GM18867 (cell line): ENCODE measurements around the gene ANAPC10.

Experiments
- ATAC-seq: cut with Tn5 transposase; IDR thresholded peaks from one replicate; pipeline ENCODE4 v1.9.1; 2021; ENCODE audit warnings: mild to moderate bottlenecking, moderate library complexity; ENCODE audit not compliant: unreplicated experiment

Gene ANAPC10

GRCh38 chr4:145075742-145076468 lies 22.1 kb downstream of the ANAPC10 start:
- ATAC-seq = no peak

- ATAC-seq = no peak
Observed at GRCh38 chr4:145071560-145071959, 26.4 kb downstream of the ANAPC10 start.

DNA sequence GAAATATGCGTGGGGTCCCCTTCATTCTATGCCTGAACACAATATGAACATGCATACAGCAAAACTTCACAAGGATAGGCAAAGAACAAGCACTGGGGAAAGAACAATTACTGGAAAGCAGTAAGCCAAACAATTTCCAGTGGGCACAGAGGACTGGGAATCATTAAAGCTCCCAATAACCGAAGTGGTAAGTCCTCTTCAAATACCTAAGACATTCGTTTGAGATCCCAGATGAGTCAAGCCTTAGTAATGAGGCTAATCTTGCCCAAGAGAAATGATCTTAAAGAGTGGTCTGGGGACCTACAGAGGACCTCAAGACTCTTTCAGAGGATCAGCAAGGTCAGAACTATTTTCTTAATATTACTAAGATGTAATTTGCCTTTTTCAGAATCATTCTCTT lies 28.6 kb downstream of the ANAPC10 start:
- ATAC-seq = no peak

DNA sequence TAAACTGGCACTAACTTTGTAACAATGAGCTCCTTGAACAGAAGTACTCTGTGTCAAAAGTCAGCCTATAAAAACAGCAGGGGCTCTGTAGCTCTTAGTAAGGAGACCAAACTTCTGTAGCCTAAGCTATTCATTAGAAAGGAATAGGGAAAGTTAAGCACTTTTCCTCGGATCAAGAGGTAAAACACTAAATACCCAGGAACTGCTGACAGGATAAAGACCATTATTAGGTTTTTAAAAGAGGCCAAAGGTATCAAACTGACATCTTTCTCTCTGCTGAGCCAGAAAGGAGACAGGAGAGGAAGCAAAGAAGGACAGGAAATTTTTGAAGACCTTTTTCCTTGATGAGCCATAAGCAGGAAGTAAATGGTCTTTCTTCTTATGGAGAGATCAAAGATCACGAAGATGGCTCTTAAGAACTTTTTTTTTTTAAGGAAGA lies 31.9 kb downstream of the ANAPC10 start:
- no peak for ATAC-seq

GRCh38 chr4:145061318-145061920 lies 36.6 kb downstream of the ANAPC10 start:
- peak; percentile 67 for ATAC-seq

- ATAC-seq = no peak
Observed at GRCh38 chr4:145058256-145058655, 39.7 kb downstream of the ANAPC10 start.

GRCh38 chr4:145056325-145057130 lies 41.5 kb downstream of the ANAPC10 start:
- no peak for ATAC-seq

- no peak for ATAC-seq
Observed at GRCh38 chr4:145055533-145056257, 42.3 kb downstream of the ANAPC10 start.

- ATAC-seq = no peak
Observed at GRCh38 chr4:145049241-145049640, 48.8 kb downstream of the ANAPC10 start.

DNA sequence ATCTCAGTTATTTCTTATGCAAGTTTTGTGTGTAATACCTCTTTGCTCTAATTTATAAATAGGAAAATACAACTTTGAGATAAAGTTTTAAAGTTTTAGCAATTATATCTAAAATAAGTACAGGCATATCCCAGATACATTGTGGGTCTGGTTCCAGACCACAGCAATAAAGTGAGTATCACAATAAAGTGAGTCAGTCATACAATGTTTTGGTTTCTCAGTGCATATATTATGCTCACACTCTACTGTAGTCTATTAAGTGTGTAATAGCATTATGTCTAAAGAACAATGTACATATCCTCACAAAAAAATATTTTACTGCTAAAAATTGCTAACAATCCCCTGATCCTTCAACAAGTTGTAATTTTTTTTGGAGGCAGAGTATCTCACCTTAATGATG lies 49.2 kb downstream of the ANAPC10 start:
- no peak for ATAC-seq

DNA sequence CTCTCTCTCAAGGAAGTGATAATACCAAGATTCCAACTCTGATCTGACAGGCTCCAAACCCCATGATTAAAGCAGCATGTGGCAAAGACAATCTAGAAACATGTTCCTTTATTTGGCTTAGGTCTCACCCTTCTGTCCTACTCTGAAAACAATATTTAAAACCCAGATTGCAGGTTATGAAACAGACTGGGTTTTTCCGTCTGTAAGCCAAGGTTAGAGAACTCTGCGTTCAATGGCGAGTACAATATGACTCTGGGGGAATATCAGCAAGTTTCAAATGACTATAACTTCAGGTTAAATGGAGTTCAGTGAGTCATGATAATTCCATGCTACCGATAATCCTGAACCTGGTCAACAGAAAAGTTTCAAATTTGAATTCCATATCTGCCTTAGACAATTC lies 50.8 kb downstream of the ANAPC10 start:
- peak; percentile 44 for ATAC-seq

- peak; percentile 50 for ATAC-seq
Observed at GRCh38 chr4:145045180-145045579, 52.8 kb downstream of the ANAPC10 start.

GRCh38 chr4:145044341-145044740 lies 53.7 kb downstream of the ANAPC10 start:
- ATAC-seq = no peak

DNA sequence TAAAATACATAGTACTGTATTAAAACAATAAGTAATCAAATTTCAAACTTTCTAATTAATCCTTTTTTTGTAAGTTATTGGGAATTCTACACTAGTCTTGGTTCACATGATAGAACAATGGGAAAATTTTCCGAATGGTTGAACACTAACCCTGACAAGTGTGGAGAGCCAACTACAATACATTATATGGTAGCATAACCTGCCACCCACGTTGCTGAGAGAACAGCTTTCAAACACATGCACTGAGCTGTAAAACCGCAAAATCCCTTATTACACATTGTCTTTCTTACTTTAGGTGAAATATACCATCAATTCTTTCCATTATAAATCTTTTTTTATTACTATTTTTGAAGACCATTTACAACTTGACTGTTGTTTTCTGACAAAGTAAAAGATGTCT lies 54.7 kb downstream of the ANAPC10 start:
- no peak for ATAC-seq

DNA sequence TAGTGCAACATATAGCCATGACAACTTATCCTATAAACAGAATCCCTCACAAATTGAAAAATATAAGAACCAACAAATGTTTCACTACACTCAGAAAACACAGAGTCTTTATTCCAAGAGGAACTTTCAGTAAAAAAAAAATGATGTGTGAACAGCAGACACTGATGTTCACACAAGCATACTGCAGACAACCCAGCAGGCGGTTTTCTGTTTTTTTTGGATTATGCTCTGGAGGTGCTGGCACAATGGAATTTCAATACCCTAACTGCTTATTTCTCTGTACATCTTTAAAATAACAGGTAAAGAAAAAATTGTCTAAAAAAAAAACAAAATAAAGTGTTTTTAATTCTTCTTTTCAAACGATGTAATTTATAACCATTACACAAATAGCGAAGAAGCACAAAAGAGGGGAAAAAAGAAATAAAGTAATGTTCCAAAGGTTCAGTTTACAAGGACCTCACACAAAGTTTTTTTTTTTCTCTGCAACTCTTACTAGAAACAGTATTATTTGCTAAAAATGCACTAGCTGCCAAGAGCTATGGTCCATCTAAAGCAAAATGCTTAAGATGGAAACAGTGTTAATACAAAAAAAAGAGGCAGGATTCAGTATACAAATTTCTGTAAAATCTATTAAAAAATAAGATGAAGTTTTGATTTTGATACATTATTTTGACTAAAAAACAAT lies 55.3 kb downstream of the ANAPC10 start:
- no peak for ATAC-seq

- peak; percentile 98 for ATAC-seq
Observed at GRCh38 chr4:145041378-145041777, 56.6 kb downstream of the ANAPC10 start.

DNA sequence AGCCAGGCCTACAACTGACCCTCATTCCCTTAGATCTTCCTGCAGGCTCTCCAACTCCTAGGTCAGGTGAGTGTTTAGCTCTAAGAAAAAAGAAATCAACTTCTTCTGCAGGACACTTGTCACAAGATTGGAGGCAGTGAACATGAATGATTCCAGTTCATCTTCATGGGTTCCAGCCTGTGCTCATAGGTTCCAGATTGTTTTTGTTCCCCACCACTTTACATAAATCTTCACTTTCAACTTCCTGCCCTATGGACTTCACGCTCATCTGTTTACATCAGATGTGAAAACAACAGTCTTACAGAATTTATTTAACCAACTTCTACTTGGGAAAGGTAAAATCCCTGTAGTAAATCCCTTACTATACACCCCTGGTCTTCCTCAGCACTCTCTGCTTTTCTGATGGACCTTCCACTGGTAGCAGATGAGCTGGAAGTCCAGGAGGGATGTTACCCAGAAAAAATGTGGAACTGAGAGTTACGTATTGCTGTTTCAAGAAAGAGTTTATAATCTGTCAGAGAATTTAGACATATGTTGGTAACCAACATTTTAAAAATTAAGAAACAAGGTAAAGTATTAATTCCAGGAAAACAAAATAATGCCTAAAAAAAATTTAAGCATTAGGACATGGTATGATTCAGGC lies 62.4 kb downstream of the ANAPC10 start:
- ATAC-seq = no peak

DNA sequence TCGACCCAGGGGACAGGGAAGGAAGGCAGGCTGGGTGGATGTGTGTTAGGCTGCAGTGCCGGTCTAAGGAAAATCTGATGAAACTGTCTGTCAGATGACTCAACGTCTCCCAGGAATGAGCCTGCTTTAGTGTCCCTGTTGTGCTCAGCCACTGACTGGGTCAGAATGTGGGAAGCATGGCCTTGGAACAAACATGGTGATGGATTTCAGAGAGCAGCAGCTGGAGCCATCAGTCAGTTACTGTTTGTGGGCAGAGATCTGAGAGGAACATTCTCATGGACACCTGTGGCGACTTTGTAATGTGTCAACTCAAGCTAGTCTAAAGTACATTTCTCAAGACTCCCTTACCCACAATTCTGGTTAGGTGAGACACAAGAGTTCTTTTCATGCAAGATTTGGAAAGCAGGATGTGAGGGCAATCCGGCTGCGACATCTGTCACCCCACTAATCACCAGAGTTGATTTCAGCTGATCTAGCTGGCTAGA lies 63.2 kb downstream of the ANAPC10 start:
- no peak for ATAC-seq

- ATAC-seq = peak; percentile 80
Observed at GRCh38 chr4:145019346-145019745, 78.7 kb downstream of the ANAPC10 start.

DNA sequence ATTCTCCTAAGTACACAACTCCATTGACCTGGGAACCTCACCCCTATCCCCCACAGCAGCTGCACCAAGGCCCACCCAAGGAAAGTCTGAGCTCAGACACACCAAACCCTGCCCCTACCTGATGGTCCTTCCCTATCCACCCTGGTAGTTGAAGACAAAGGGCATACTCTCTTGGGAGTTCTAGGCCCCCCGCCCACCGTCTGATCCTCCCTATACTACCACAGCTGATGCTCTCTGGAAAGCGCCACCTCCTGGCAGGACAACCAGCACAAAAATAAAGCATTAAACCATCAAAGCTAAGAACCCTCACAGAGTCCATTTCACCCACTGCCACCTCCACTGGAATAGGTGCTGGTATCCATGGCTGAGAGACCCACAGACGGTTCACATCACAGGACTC lies 83.6 kb downstream of the ANAPC10 start:
- no peak for ATAC-seq
